Bladder microvascular endothelial cell (primary cell): Measurements from ENCODE around the gene PRKCE. TPM values are rescaled to one million over a fixed set of nuclear protein-coding genes. Genes with fewer than 3 reads are reported as not detected.

Source experiments
- total RNA-seq: library from RNA; depleted of rRNA; stranded (reverse); fragments of >200 nt; gene quantifications from 2 replicates; pipeline ENCODE4 v1.2.3, GENCODE V29; 2014

Gene PRKCE
- total RNA-seq = 65.1 and 70.9 TPM in 2 replicates

DNA sequence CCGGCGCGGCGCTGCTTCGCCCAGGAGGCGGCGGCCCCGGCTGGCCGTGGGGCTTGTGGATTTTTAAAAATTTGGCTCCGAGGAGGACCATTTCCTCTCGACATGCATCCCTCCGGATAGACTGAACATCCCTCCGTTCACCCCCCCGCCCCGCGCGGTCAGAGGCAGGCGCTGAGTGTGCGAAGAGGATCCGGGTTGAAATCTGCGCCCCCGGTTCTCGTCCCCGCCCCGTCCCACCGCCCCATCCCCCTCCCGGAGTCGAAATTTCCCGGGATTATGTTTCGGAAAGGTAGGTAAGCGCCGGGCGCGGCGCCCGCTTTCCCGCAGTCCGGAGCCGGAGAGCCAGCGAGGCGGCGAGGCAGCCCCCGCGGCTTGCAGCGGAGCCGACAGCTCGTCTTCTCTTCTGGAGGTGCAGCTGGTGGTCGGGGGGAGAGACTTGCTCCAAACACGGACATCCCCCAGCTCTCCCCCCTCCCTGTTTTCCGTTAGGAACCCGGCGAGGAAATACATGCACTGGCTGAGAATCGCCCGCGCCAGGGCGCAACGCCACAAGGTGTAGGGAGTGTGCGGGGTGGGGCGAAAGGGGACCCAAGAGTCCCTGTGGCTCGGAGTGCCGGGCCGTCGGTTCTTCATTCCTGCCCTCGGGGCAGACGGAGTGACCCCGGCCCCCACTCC is at the start of gene PRKCE:
Gene PRKCE, plus strand, starts transcription at position 261 of the 675 bp plus-strand sequence.

DNA sequence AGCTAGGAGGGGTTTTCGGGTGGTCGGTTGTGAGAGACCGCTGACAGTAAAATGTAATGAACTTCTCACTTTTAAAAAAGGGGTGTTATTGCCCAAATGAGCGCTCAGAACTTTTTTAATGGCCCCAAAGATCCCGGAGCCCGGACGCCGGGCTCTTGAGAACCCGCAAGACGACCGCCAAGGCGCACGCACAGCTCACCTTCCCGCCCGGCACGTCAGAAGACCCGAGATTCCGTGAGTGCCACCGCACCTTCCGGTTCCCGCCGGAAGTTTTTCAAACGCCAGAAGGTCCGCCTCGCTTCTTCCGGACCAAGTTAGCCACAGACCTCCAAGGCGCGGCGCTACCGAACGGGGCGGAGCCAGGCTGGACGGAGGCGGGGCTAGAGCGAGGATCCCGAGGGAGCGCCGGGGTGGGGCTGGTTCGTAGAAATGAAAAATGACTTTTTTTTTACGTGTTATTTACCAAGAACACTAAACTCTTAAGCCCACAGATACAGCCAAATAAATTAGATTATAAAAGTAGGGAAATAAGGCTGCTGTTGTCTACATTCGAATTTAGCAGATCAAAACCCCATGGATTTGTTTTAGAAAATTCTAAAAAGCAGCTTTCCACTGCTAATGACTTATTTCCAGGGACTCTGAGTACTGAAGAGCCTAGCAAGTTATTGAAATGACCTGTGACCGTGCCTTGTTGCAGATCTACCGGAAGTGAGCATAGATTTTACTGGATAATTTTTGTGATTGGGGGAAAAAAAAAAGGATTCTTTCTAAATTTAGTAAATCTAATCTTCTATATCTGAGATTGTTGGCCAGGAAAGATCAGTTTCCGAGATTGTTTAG is 40.2 kb upstream of the PRKCE start, which contains the start of gene SRBD1:
Gene SRBD1, minus strand, starts transcription at position 248 of the 840 bp plus-strand sequence. CDS start 5,826 bp downstream, outside the sequence.

Other genes with a start within 250 kb of the PRKCE start
- 9.4 and 21.9 TPM in 2 replicates for gene SRBD1, start 40.4 kb upstream of the PRKCE start, total RNA-seq